GM12874 (cell line): ENCODE measurements around the gene GRB10.

Experiments used
- TF ChIP-seq, protein P1 (sequence below): IDR thresholded peaks from 2 replicates; pipeline ENCODE4 v1.5.1; 2011; ENCODE audit warnings: low read depth, mild to moderate bottlenecking, control low read depth, low read length, moderate library complexity; ENCODE audit not compliant: insufficient read depth

The GRB10 gene

DNA sequence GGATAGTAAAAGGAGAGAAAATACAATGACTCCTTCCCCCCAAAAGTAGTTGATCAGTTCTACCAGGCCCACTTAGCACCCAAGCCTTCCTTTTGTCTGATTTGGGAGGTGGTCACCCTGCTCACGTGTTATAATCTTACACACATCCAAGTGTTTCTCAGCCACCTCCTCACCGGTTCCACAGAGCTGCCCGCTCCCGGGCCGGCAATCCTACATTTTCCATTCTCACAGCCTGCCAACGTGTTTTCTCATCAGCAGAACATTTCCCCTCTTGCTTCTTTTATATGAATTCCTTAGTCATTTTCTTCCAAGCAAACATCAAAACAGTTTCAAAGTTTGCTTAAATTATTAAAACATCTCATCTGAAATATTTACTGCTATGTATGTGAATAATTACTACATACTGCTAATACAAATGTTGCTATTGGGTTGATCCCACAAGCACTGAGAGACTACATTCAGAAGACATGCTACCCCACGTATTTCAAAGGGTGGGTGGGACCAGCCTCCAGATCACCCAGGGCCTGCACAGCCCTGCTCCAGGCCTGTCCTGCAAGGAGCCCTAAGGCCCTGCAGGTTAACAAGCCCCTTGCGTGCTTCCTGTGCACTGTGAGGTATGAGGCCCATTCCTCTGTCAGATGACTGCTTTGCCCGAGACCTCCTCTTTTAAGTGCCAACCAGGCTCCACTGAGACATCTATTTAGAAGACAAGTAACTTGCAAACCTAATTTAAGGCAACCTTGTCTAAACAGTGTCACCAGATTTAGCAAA lies 75.3 kb downstream of the GRB10 start:
- TF ChIP-seq, protein P1, sequence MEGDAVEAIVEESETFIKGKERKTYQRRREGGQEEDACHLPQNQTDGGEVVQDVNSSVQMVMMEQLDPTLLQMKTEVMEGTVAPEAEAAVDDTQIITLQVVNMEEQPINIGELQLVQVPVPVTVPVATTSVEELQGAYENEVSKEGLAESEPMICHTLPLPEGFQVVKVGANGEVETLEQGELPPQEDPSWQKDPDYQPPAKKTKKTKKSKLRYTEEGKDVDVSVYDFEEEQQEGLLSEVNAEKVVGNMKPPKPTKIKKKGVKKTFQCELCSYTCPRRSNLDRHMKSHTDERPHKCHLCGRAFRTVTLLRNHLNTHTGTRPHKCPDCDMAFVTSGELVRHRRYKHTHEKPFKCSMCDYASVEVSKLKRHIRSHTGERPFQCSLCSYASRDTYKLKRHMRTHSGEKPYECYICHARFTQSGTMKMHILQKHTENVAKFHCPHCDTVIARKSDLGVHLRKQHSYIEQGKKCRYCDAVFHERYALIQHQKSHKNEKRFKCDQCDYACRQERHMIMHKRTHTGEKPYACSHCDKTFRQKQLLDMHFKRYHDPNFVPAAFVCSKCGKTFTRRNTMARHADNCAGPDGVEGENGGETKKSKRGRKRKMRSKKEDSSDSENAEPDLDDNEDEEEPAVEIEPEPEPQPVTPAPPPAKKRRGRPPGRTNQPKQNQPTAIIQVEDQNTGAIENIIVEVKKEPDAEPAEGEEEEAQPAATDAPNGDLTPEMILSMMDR = no peak

DNA sequence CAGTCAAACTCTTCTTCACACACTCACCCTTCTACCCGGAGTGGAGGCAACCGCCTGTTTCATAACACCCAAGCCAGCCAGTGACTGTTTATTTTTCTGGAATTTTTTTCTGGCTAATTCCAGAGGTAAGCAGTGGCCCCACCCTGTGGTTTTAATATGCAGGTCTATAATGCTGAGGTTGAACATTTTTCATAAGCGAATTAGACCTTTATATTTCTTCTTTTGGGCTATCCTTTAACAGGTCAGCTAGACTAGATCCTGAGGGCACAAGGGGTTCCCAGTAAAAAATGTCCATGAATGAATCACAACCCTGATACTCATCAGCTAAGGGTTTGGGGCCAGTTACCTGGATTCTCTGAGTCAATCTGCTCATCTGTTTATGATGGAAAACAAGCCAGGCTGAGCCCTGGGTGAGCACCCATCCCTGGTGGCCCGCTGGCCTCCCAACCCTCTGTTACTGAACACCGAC lies 76.2 kb downstream of the GRB10 start:
- TF ChIP-seq, protein P1 = no peak

DNA sequence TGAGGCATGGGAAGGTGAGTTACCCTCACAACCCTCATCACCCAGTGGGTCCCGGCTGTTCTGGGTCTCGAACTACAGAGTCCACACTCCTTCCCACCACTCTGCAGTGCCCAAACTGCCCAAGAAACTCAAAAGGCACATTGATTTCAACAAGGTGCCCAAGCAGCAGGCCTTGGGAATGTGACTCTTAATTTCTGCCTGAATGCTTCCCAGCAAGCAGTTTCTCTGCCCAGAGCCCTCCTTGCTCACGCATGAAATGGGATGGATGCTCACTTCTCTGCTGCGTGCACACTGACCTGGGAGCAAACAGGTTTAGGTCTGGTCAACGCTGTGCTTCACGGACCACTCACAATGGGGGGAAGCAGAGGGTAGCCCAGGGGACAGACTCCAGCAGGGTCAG lies 77.9 kb downstream of the GRB10 start:
- TF ChIP-seq, protein P1 = no peak

DNA sequence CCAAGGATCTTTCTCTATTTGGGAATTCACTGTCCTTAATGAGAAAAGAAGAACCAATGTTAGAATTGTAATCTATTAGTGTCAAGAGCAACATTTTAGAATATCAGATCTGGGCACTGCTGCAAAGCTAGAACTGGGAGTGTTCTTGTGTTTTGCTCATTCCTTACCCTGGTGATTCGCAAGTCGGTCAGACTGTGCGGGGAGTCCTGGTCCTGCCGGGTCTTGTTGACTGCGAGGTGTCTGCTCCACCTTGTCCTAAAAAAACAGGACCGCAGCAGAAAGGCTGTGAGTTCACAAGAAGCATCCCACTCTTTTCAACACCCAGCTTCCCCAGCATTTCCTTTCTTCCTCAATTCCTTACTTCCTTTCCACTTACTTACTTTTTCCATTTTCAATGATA lies 79.0 kb downstream of the GRB10 start:
- TF ChIP-seq, protein P1 = no peak

DNA sequence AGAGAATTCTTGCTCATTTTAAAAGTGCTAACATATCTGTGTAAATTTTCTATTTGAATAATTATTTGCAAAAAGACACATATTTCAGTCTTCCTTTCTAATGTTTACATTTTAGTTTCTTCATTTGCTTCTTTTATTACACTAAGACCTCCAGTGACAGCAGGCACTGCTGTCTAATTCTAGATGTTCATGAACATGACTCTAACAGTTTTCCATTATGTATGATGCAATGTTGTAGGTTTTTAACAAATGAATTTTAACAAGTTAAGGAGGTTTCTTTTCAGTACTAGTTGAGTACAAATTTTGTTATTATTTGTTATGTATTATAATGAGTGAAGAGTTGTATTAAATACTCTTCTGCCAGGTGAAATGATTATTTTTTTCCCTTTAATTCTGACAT lies 83.6 kb downstream of the GRB10 start:
- TF ChIP-seq, protein P1 = no peak

DNA sequence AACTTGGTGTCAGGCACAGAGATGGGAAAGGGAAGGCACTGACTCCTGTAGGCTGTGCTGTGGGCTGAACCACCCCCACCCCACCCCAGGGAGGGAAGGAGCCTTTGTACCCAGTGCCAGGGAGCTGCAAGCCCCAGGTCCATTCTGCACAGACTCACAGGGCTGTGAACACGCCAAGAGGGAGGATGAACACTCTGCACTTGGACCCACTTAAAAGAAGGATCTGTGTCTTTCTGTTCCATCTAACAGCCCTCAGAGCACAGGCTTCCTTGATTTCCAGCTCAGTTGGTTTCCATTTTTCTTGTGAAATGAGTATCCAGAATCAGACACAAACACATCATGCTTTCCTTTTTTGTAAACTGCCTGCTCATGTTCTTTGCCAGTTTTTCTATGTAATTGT lies 84.9 kb downstream of the GRB10 start:
- TF ChIP-seq, protein P1 = no peak

DNA sequence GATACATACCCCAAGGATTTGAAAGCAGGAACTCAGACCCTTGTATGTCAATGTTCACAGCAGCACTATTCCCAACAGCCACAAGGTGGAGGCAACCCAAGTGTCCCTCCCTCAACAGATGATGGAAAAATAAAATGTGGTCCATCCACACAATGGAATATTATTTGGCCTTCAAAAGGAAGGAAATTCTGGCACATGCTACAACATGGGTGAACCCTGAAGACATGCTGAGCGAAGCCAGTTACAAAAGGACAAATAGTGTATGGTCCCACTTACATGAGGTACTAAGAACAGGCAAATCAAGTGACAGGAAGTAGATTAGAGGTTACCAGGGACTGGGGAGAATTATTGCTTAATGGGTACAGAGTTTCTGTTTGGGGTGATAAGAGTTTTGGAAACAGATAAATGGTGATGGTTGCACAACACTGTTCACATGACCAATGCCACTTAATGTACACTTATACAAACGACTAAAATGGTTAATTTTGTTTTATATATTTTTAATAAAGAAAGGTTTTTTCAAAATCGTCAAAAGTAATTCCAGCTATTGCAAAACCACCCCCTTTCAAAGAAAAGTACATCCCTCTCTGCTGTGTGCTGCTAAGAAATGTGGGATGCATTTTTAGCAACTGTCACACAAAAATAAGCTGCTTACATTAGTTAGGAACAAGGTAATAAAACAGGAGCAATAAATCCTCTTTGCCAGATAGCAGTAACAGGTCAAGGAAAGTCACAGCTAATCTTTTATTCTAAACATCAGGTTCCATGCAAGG lies 85.7 kb downstream of the GRB10 start:
- TF ChIP-seq, protein P1 = peak; percentile 33; the same call in 1 of the 2 replicates
